ENCODE measurements around the gene GHRH. TPM values are rescaled to one million over a fixed set of nuclear protein-coding genes. Genes with fewer than 3 reads are reported as not detected.
A peak's percentile ranks its signal among the peaks of the same experiment; 100 is the strongest.

The GHRH gene
- polyA plus RNA-seq, 2 of the 4 experiments (the other 2 are of a cell fraction): not detected

- 93% methylated on average over 9 of the region's 9 CpGs for WGBS (ENCODE audit: missing lambda C conversion rate)
- ChIA-PET CTCF (interaction anchor here (1.5 kb wide), 1 partner anchor 84 kb away, joined by 5 read pairs; no protein-coding TSS in a partner anchor), POLR2A (no interaction called here)
- no peak overlapping the region for H3K4me3 ChIP-seq
- no peak for FAIRE-seq
- no peak for DNase-seq (ENCODE audit: low read depth in 1 of 2, low spot score in 1 of 2)
- H3K4me2 ChIP-seq: no peak overlapping the region
- no peak overlapping the region for H3K27ac ChIP-seq
- H3K9me3 ChIP-seq: no peaks in the 10 kb centered on the region
- peaks cover 56% of the 10 kb centered on the region for H3K4me1 ChIP-seq
- no peak for TF ChIP-seq RAD21 (conservative IDR thresholded peaks at IDR 0.05 in 1 of 2, IDR thresholded peaks at IDR 0.05 in 1 of 2)
- no peak for TF ChIP-seq FOSL2 (IDR thresholded peaks at IDR 0.05)
- TF ChIP-seq FOSL2 (CRISPR knock-in tag; IDR thresholded peaks at IDR 0.05): no peak
- no peak for TF ChIP-seq SMC3 (IDR thresholded peaks at IDR 0.05)
- TF ChIP-seq, protein P1, sequence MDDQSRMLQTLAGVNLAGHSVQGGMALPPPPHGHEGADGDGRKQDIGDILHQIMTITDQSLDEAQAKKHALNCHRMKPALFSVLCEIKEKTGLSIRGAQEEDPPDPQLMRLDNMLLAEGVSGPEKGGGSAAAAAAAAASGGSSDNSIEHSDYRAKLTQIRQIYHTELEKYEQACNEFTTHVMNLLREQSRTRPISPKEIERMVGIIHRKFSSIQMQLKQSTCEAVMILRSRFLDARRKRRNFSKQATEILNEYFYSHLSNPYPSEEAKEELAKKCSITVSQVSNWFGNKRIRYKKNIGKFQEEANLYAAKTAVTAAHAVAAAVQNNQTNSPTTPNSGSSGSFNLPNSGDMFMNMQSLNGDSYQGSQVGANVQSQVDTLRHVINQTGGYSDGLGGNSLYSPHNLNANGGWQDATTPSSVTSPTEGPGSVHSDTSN (IDR thresholded peaks at IDR 0.05): no peak
- no peak for TF ChIP-seq FOXS1 (CRISPR knock-in tag; IDR thresholded peaks at IDR 0.05)
- no peak for TF ChIP-seq POLR2A (IDR thresholded peaks at IDR 0.05; ENCODE audit: low read length)
- no peak for TF ChIP-seq ZSCAN20 (CRISPR knock-in tag; IDR thresholded peaks at IDR 0.05)
- TF ChIP-seq ZC3H11A (IDR thresholded peaks at IDR 0.05): no peak
- no peak for TF ChIP-seq KDM1A (IDR thresholded peaks at IDR 0.05; ENCODE audit: low read depth)
- TF ChIP-seq MAX (IDR thresholded peaks at IDR 0.05): no peak
- no peak for TF ChIP-seq NR3C1 (IDR thresholded peaks at IDR 0.05)
- TF ChIP-seq POLR2AphosphoS2 (conservative IDR thresholded peaks at IDR 0.05; ENCODE audit: low read length): no peak
- TF ChIP-seq ESRRA (IDR thresholded peaks at IDR 0.05; ENCODE audit: borderline replicate concordance, low read length): no peak
- no peak for TF ChIP-seq RNF2 (IDR thresholded peaks at IDR 0.05; ENCODE audit: borderline replicate concordance, low read depth)
- no peak for TF ChIP-seq CHD4 (IDR thresholded peaks at IDR 0.05; ENCODE audit: borderline replicate concordance)
- TF ChIP-seq SREBF2 (IDR thresholded peaks at IDR 0.05): no peak
- no peak for TF ChIP-seq CHD2 (IDR thresholded peaks at IDR 0.05; ENCODE audit: low read length, partially characterized antibody)
- TF ChIP-seq NPAS2 (CRISPR knock-in tag; IDR thresholded peaks at IDR 0.05; ENCODE audit: borderline replicate concordance): no peak
- TF ChIP-seq JUN (IDR thresholded peaks at IDR 0.05): no peak
- ATAC-seq: no peak
Measured at GRCh38 chr20:37301120-37301519, 39.5 kb upstream of the GHRH start.

DNA sequence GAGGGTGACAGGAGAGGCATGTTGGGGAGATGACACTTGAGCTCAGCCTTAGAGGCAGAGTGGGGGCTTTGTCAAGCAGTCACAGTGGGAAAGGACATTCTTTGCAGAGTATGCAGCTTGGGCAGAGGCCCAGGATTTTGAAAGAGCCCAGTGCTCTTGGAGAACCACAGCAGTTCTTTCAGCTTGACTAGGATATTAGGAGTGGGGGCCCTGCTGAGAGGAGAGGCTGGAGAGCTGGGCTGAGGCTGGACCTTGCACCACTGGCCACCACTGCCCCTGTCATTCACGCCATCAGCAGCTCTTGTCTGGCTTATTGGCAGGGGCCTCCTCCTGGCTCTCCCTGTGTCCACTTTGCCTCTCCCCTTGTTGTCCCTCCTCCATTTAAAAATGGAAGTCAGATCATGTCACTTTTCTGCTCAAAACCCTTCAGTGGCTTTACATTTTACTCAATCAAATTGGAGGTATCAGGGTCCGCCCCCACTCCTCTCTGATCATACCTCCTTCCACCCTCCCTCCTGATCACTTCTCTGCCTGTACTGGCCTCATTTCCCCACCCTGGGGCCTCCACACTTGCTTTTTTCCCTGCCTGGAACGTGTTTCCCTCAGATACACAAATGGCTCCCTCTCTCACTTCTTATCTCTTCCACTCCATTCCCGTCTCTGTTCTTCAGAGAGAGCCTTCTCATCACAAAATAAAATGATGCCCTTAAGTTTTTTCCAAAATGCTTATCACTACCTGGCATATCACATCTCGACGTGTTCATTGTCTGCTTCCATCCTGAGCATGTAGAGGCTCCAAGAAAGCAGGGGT lies 38.3 kb upstream of the GHRH start:
- WGBS (ENCODE audit: missing lambda C conversion rate): 80% methylated on average over 6 of the region's 6 CpGs
- H3K4me3 ChIP-seq: no peak overlapping the region
- no peak for TF ChIP-seq TP53 (CRISPR knock-in tag; IDR thresholded peaks at IDR 0.05)
- no peak for TF ChIP-seq HDAC2 (IDR thresholded peaks at IDR 0.05)
- no peak for TF ChIP-seq HEYL (CRISPR knock-in tag; IDR thresholded peaks at IDR 0.05)
- TF ChIP-seq JUN (IDR thresholded peaks at IDR 0.05): no peak
- TF ChIP-seq GATA3 (IDR thresholded peaks at IDR 0.05; ENCODE audit: borderline replicate concordance): no peak
- TF ChIP-seq RAD21 (conservative IDR thresholded peaks at IDR 0.05 in 1 of 2, IDR thresholded peaks at IDR 0.05 in 1 of 2): no peak
- TF ChIP-seq POLR2A (IDR thresholded peaks at IDR 0.05; ENCODE audit: low read length): no peak
- TF ChIP-seq ZSCAN20 (CRISPR knock-in tag; IDR thresholded peaks at IDR 0.05): no peak
- no peak for TF ChIP-seq REST (IDR thresholded peaks at IDR 0.05)
- peaks cover 67% of the 10 kb centered on the region for H3K4me1 ChIP-seq
- ChIA-PET POLR2A (no interaction called here), CTCF (no interaction called here)
- peak overlapping the region in 1 of 2 experiments; percentile 66; a peak in 5 of 6 replicates for H3K27ac ChIP-seq
- H3K9me3 ChIP-seq: no peaks in the 10 kb centered on the region
- DNase-seq (ENCODE audit: low read depth in 1 of 2, low spot score in 1 of 2): no peak
- no peak for FAIRE-seq
- ATAC-seq: no peak
- peak overlapping the region; percentile 11; the same call in 1 of the 3 replicates for H3K4me2 ChIP-seq
